ENCODE results near the gene ADH1B. TPM values are rescaled to one million over a fixed set of nuclear protein-coding genes. Genes with fewer than 3 reads are reported as not detected.
"Not testable (repeated sequence)": the region's sequence is repeated elsewhere in the genome, so short reads cannot be mapped to it uniquely, and the experiment has no call there.

The ADH1B gene
- total RNA-seq (2021; ENCODE audit: unreplicated experiment), result 0.98 TPM
- polyA plus RNA-seq (2012; ENCODE audit: insufficient read length), result not detected
- Bru-seq, nascent RNA, result not detected
- not detected for BruChase-seq, experiment 1, labeled RNA remaining after a 2-hour chase
- BruChase-seq, experiment 2, labeled RNA remaining after a 6-hour chase, result percentile 3 among the genes with signal in this experiment
- long read RNA-seq, result 0 reads

DNA sequence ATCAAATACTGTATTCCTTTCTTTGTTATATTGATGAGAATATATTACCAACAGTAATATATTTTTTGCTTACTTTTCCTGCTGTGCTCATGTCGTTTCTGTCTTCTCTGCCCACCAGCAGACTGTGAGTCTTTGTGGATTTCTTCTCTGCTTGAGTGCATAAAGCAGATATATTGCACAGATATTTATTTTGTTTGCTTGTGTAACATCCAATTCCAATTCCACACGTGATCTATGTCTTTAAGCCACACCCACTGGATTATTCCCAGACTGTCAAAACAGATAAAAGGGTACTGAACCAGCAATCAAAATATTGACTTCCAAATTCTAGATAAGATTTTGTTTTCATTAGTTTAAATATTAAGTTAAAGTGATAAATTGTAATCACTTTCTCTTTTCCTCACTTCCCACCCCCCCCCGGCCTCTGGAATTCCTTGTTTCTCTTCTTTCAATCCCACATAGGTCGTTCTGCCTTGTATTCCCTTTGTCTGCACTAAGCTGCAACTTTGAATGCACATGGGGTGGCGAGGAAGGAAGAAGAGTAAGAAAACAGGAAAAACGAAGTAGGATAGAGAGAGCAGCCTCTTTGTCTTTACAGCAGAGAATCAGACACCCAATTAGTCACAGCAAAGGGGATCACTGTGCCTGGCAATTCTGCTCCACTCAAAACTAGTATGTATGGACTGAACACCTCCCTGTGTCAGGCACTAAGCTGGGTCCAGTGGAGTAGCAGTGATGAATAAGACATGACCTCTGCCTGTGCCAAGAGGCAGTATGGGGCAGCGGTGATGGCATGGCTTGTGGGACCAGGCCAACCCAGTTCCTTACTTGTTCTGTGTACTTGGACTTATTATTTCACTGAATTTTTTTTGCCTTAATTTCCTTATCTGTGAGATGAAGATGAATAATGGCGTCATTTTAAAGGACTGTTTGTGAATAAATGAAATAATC lies at the start of gene ADH1B:
Gene ADH1B (minus strand): TSS at position 161 of the 951 bp plus-strand sequence. CDS start 70 bp downstream, at position 91.
- no peak for TF ChIP-seq SIN3A (IDR thresholded peaks at IDR 0.05; ENCODE audit: borderline replicate concordance, insufficient read depth, low read depth, low read length)
- TF ChIP-seq TCF7L2 (IDR thresholded peaks at IDR 0.05; ENCODE audit: low read depth, low read length), result no peak
- TF ChIP-seq, protein P1, sequence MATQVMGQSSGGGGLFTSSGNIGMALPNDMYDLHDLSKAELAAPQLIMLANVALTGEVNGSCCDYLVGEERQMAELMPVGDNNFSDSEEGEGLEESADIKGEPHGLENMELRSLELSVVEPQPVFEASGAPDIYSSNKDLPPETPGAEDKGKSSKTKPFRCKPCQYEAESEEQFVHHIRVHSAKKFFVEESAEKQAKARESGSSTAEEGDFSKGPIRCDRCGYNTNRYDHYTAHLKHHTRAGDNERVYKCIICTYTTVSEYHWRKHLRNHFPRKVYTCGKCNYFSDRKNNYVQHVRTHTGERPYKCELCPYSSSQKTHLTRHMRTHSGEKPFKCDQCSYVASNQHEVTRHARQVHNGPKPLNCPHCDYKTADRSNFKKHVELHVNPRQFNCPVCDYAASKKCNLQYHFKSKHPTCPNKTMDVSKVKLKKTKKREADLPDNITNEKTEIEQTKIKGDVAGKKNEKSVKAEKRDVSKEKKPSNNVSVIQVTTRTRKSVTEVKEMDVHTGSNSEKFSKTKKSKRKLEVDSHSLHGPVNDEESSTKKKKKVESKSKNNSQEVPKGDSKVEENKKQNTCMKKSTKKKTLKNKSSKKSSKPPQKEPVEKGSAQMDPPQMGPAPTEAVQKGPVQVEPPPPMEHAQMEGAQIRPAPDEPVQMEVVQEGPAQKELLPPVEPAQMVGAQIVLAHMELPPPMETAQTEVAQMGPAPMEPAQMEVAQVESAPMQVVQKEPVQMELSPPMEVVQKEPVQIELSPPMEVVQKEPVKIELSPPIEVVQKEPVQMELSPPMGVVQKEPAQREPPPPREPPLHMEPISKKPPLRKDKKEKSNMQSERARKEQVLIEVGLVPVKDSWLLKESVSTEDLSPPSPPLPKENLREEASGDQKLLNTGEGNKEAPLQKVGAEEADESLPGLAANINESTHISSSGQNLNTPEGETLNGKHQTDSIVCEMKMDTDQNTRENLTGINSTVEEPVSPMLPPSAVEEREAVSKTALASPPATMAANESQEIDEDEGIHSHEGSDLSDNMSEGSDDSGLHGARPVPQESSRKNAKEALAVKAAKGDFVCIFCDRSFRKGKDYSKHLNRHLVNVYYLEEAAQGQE (IDR thresholded peaks at IDR 0.05; ENCODE audit: insufficient read depth in 1 of 2, low read depth in 2 of 2, low read length in 1 of 2), result no peak
- TF ChIP-seq, protein P2, sequence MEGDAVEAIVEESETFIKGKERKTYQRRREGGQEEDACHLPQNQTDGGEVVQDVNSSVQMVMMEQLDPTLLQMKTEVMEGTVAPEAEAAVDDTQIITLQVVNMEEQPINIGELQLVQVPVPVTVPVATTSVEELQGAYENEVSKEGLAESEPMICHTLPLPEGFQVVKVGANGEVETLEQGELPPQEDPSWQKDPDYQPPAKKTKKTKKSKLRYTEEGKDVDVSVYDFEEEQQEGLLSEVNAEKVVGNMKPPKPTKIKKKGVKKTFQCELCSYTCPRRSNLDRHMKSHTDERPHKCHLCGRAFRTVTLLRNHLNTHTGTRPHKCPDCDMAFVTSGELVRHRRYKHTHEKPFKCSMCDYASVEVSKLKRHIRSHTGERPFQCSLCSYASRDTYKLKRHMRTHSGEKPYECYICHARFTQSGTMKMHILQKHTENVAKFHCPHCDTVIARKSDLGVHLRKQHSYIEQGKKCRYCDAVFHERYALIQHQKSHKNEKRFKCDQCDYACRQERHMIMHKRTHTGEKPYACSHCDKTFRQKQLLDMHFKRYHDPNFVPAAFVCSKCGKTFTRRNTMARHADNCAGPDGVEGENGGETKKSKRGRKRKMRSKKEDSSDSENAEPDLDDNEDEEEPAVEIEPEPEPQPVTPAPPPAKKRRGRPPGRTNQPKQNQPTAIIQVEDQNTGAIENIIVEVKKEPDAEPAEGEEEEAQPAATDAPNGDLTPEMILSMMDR (IDR thresholded peaks at IDR 0.05), result no peak
- no peak for TF ChIP-seq POLR2AphosphoS5 (IDR thresholded peaks at IDR 0.05; ENCODE audit: low read depth, low read length)
- in situ Hi-C loops (cut with HindIII; ENCODE audit: low pct_unique_long_range_greater_than_20kb, low sequenced_read_pairs) (no loop called here), intact Hi-C loops (cut with micrococcal nuclease; ENCODE audit: unreplicated experiment) (no loop called here)
- Histone ChIP-seq H3K36me3 (ENCODE audit: control insufficient read depth, insufficient read depth, low read length) (no peaks in the 10 kb centered on the region), H3K27ac (ENCODE audit: low read length) (no peak within 1 kb of the TSS), H3K9me3 (ENCODE audit: control insufficient read depth, insufficient read depth, low read depth, low read length) (no peaks in the 10 kb centered on the region), H3K4me1 (ENCODE audit: control insufficient read depth, insufficient read depth, low read length) (no peaks in the 10 kb centered on the region), H3K27me3 (ENCODE audit: control insufficient read depth, insufficient read depth, low read length) (no peaks in the 10 kb centered on the region), H3K4me3 (ENCODE audit: low read depth in 2 of 2, low read length in 2 of 2) (no peak within 1 kb of the TSS)
- ATAC-seq (no peak), DNase-seq (ENCODE audit: low read depth, low spot score) (no peak)
- POLR2A ChIA-PET, result no interaction called here
- CTCF ChIA-PET, result no interaction called here
- BruUV-seq (replicated peaks), result no TSS peak

DNA sequence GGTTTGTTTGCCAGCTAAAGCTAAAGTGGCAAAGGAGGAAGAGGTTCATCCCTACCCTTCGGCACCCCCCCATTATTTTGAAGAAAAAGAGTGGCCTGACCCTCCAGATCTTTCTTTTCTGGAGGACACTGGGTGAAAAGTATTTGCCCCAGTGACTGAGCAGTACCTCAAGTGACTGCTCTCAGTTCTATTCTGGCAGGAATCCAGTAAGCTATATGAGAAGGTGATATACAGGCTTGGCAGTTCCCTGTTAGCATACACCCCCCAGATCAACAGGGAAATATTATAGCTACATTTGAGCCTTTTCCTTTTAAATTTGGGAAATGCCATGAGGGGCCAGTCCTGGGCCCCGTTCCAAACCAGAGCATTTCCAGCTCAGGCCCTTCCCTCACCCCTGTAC lies 46.6 kb upstream of the ADH1B start:
- in situ Hi-C loops (cut with HindIII; ENCODE audit: low pct_unique_long_range_greater_than_20kb, low sequenced_read_pairs); H3K27me3 ChIP-seq (ENCODE audit: control insufficient read depth, insufficient read depth, low read length); ATAC-seq; H3K4me1 ChIP-seq (ENCODE audit: control insufficient read depth, insufficient read depth, low read length); H3K36me3 ChIP-seq (ENCODE audit: control insufficient read depth, insufficient read depth, low read length); H3K9me3 ChIP-seq (ENCODE audit: control insufficient read depth, insufficient read depth, low read depth, low read length); H3K4me3 ChIP-seq (ENCODE audit: low read depth in 2 of 2, low read length in 2 of 2); intact Hi-C loops (cut with micrococcal nuclease; ENCODE audit: unreplicated experiment); CTCF ChIA-PET; DNase-seq (ENCODE audit: low read depth, low spot score); BruUV-seq (replicated peaks); H3K27ac ChIP-seq (ENCODE audit: low read length); POLR2A ChIA-PET: not testable (repeated sequence)

DNA sequence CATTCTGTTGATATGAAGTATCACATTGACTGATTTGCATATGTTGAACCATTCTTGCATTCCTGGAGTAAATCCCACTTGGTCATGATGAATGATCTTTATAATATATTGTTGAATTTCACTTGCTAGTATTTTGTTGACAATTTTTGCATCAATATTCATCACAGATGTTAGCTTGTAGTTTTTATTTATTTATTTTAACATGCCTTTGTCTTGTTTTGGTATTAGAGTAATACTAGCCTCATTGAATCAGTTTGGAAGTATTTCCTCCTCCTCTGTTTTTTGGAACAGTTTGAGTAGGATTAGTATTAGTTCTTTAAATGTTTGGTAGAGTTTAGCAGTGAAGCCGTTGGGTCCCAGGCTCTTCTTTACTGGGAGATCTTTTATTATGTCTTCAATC lies 45.3 kb upstream of the ADH1B start:
- Histone ChIP-seq H3K36me3 (ENCODE audit: control insufficient read depth, insufficient read depth, low read length) (no peaks in the 10 kb centered on the region), H3K4me1 (ENCODE audit: control insufficient read depth, insufficient read depth, low read length) (no peaks in the 10 kb centered on the region), H3K4me3 (ENCODE audit: low read depth in 2 of 2, low read length in 2 of 2) (no peak overlapping the region), H3K27me3 (ENCODE audit: control insufficient read depth, insufficient read depth, low read length) (no peaks in the 10 kb centered on the region), H3K9me3 (ENCODE audit: control insufficient read depth, insufficient read depth, low read depth, low read length) (no peaks in the 10 kb centered on the region), H3K27ac (ENCODE audit: low read length) (no peak overlapping the region)
- TF ChIP-seq, protein P1 (IDR thresholded peaks at IDR 0.05; ENCODE audit: insufficient read depth in 1 of 2, low read depth in 2 of 2, low read length in 1 of 2), result no peak
- TF ChIP-seq SIN3A (IDR thresholded peaks at IDR 0.05; ENCODE audit: borderline replicate concordance, insufficient read depth, low read depth, low read length) (no peak), POLR2AphosphoS5 (IDR thresholded peaks at IDR 0.05; ENCODE audit: low read depth, low read length) (no peak), TCF7L2 (IDR thresholded peaks at IDR 0.05; ENCODE audit: low read depth, low read length) (no peak)
- TF ChIP-seq, protein P2 (IDR thresholded peaks at IDR 0.05), result no peak
- DNase-seq (ENCODE audit: low read depth, low spot score) (no peak), ATAC-seq (no peak)
- ChIA-PET CTCF (no interaction called here), POLR2A (no interaction called here)
- no TSS peak for BruUV-seq (replicated peaks)
- intact Hi-C loops (cut with micrococcal nuclease; ENCODE audit: unreplicated experiment), result no loop called here
- in situ Hi-C loops (cut with HindIII; ENCODE audit: low pct_unique_long_range_greater_than_20kb, low sequenced_read_pairs), result no loop called here

Measured in Panc1 (cell line).